ENCODE data around the gene CFAP157. TPM values are rescaled to one million over a fixed set of nuclear protein-coding genes. Genes with fewer than 3 reads are reported as not detected.

Gene CFAP157
- total and polyA plus RNA-seq, 2 of the 13 experiments (the other 11 are each of a cell fraction or from before 2014, with no cell fraction given), result 0.07 TPM; not detected in 1

DNA sequence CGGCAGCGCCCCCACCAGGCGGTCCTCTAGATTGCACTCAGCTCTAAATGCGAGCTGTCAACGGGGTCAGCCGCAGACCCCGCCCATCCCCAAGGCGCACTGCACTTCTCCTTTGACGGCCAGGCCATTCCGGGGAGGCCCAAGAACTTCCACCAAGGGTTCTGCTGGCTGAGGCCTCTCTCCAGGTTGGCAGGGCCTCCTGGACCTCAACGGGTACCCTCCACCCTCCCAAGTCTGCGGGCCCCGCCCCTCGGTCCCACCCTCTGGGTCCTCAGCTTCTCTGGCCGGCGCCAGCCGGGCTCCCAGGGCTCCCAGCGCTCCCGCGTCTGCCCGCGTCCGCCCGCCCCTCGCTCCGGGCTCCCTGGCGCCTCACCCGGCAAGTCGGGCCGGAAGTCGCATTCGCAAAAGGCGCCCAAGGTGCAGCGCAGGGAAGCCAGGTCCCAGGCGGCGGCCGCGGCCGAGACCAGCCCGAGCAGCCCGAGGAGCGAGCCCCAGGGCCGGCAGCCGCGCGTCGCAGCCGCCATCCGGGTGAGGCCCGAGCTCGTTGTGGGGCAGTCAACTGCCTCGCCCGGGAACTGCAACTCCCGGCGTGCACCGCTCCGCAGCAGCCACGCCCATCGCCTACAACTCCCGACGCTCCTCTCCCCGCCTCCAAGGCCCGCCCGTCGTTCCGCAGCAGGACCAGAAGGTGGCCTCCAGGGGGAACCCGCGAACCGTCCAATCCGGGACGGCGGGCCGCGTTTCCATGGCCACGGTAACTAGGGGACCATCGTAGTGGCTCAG is 28.1 kb downstream of the CFAP157 start, which contains the start of gene TOR2A (continued):
- no peak for TF ChIP-seq WIZ (CRISPR knock-in tag; IDR thresholded peaks at IDR 0.05)
- TF ChIP-seq ZFP90 (CRISPR knock-in tag; IDR thresholded peaks at IDR 0.05; ENCODE audit: borderline replicate concordance), result no peak; the same call in 1 of the 2 replicates
- TF ChIP-seq, protein P1, sequence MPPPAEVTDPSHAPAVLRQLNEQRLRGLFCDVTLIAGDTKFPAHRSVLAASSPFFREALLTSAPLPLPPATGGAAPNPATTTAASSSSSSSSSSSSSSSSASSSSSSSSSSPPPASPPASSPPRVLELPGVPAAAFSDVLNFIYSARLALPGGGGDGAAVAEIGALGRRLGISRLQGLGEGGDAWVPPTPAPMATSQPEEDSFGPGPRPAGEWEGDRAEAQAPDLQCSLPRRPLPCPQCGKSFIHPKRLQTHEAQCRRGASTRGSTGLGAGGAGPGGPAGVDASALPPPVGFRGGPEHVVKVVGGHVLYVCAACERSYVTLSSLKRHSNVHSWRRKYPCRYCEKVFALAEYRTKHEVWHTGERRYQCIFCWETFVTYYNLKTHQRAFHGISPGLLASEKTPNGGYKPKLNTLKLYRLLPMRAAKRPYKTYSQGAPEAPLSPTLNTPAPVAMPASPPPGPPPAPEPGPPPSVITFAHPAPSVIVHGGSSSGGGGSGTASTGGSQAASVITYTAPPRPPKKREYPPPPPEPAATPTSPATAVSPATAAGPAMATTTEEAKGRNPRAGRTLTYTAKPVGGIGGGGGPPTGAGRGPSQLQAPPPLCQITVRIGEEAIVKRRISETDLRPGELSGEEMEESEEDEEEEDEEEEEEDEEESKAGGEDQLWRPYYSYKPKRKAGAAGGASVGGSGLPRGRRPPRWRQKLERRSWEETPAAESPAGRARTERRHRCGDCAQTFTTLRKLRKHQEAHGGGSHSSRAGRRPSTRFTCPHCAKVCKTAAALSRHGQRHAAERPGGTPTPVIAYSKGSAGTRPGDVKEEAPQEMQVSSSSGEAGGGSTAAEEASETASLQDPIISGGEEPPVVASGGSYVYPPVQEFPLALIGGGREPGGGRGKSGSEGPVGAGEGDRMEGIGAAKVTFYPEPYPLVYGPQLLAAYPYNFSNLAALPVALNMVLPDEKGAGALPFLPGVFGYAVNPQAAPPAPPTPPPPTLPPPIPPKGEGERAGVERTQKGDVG (CRISPR knock-in tag; IDR thresholded peaks at IDR 0.05; ENCODE audit: borderline replicate concordance), result no peak
- peak; percentile 94 for TF ChIP-seq ZNF761 (CRISPR knock-in tag; conservative IDR thresholded peaks at IDR 0.05)
- TF ChIP-seq ZFP1 (CRISPR knock-in tag; IDR thresholded peaks at IDR 0.05), result no peak
- TF ChIP-seq KAT2B (IDR thresholded peaks at IDR 0.05; ENCODE audit: borderline replicate concordance, low read depth, low read length), result 0 out of 2 replicates have a peak, but pooled peaks have one; percentile 4
- no peak; the same call in 1 of the 2 replicates for TF ChIP-seq PRMT3 (CRISPR knock-in tag; IDR thresholded peaks at IDR 0.05; ENCODE audit: borderline replicate concordance, low read depth)
- TF ChIP-seq HNRNPL (IDR thresholded peaks at IDR 0.05; ENCODE audit: low read depth, low read length), result no peak
- no peak for TF ChIP-seq ZNF720 (CRISPR knock-in tag; IDR thresholded peaks at IDR 0.05)
- TF ChIP-seq, protein P2, sequence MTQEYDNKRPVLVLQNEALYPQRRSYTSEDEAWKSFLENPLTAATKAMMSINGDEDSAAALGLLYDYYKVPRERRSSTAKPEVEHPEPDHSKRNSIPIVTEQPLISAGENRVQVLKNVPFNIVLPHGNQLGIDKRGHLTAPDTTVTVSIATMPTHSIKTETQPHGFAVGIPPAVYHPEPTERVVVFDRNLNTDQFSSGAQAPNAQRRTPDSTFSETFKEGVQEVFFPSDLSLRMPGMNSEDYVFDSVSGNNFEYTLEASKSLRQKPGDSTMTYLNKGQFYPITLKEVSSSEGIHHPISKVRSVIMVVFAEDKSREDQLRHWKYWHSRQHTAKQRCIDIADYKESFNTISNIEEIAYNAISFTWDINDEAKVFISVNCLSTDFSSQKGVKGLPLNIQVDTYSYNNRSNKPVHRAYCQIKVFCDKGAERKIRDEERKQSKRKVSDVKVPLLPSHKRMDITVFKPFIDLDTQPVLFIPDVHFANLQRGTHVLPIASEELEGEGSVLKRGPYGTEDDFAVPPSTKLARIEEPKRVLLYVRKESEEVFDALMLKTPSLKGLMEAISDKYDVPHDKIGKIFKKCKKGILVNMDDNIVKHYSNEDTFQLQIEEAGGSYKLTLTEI (CRISPR knock-in tag; conservative IDR thresholded peaks at IDR 0.05), result no peak
- no peak for TF ChIP-seq ZNF432 (CRISPR knock-in tag; IDR thresholded peaks at IDR 0.05; ENCODE audit: borderline replicate concordance)
- TF ChIP-seq ZSCAN30 (CRISPR knock-in tag; IDR thresholded peaks at IDR 0.05), result no peak
- TF ChIP-seq SOX5 (CRISPR knock-in tag; IDR thresholded peaks at IDR 0.05; ENCODE audit: borderline replicate concordance), result no peak
- TF ChIP-seq SMYD3 (CRISPR knock-in tag; IDR thresholded peaks at IDR 0.05), result peak; percentile 26; the same call in 1 of the 2 replicates
- TF ChIP-seq ZNF143 (CRISPR knock-in tag; IDR thresholded peaks at IDR 0.05), result peak; percentile 97
- TF ChIP-seq ATF2 (CRISPR knock-in tag; IDR thresholded peaks at IDR 0.05), result no peak
- TF ChIP-seq, protein P3, sequence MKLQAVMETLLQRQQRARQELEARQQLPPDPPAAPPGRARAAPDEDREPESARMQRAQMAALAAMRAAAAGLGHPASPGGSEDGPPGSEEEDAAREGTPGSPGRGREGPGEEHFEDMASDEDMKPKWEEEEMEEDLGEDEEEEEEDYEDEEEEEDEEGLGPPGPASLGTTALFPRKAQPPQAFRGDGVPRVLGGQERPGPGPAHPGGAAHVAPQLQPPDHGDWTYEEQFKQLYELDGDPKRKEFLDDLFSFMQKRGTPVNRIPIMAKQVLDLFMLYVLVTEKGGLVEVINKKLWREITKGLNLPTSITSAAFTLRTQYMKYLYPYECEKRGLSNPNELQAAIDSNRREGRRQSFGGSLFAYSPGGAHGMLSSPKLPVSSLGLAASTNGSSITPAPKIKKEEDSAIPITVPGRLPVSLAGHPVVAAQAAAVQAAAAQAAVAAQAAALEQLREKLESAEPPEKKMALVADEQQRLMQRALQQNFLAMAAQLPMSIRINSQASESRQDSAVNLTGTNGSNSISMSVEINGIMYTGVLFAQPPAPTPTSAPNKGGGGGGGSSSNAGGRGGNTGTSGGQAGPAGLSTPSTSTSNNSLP (IDR thresholded peaks at IDR 0.05; ENCODE audit: low read depth, low read length), result no peak
- no peak for TF ChIP-seq TP53 (CRISPR knock-in tag; conservative IDR thresholded peaks at IDR 0.05)
- peak; percentile 77; the same call in 1 of the 2 replicates for TF ChIP-seq ZBTB33 (CRISPR knock-in tag; IDR thresholded peaks at IDR 0.05)
